Aorta (tissue), 5 donors: ENCODE results near the gene USP6NL. TPM values are rescaled to one million over a fixed set of nuclear protein-coding genes. Genes with fewer than 3 reads are reported as not detected.
"Not testable (repeated sequence)": the region's sequence is repeated elsewhere in the genome, so short reads cannot be mapped to it uniquely, and the experiment has no call there.

Experiments
- ATAC-seq: fragments of 200-7000 bp; cut with Tn5 transposase; one replicate; pipeline ENCODE4 v1.9.1; 2022; ENCODE audit warnings: moderate library complexity; ENCODE audit not compliant: low FRiP score
- DNase-seq, 2 donors: peaks; one replicate each; pipeline ENCODE4 v3.0.0-alpha.2; 2020
- H3K27ac ChIP-seq, 2 donors: one replicate each; pipeline ENCODE4 v1.5.1; 2013; ENCODE audit warnings: low read length in 2 of 2, mild to moderate bottlenecking in 2 of 2, moderate library complexity in 2 of 2, control low read depth in 1 of 2, inconsistent platforms in 1 of 2, low read depth in 1 of 2
- H3K27me3 ChIP-seq, 2 donors: one replicate each; pipeline ENCODE4 v1.6.1; 2013; ENCODE audit warnings: control low read depth in 1 of 2, low read length in 1 of 2, mild to moderate bottlenecking in 1 of 2, moderate library complexity in 1 of 2; ENCODE audit not compliant: insufficient read depth in 2 of 2, control insufficient read depth in 1 of 2
- H3K36me3 ChIP-seq, 2 donors: one replicate each; pipeline ENCODE4 v1.6.1; 2013; ENCODE audit warnings: control low read depth in 1 of 2, low read length in 1 of 2, mild to moderate bottlenecking in 1 of 2; ENCODE audit not compliant: insufficient read depth in 2 of 2, control insufficient read depth in 1 of 2
- H3K4me1 ChIP-seq, 2 donors: one replicate each; pipeline ENCODE4 v1.6.1; 2013; ENCODE audit warnings: low read length in 2 of 2, control low read depth in 1 of 2, mild to moderate bottlenecking in 1 of 2, moderate library complexity in 1 of 2; ENCODE audit not compliant: insufficient read depth in 2 of 2, control insufficient read depth in 1 of 2
- H3K4me3 ChIP-seq, 2 donors: one replicate each; pipeline ENCODE4 v1.5.1; 2013; ENCODE audit warnings: low read length in 2 of 2, control low read depth in 1 of 2, mild to moderate bottlenecking in 1 of 2
- H3K9me3 ChIP-seq: one replicate; pipeline ENCODE4 v1.6.1; 2013; ENCODE audit warnings: mild to moderate bottlenecking, low read length; ENCODE audit not compliant: control insufficient read depth
- WGBS, 2 donors: extraction: QIAGEN DNeasy Blood & Tissue Kit; methylation state at CpG; one replicate each; pipeline ENCODE4 v1.1.7; 2013; 5-methylcytosine and 5-hydroxymethylcytosine counted together
- intact Hi-C, 2 donors: fragments of 100-400 bp; cut with DNase I; formaldehyde crosslinking; loops; one replicate each; pipeline versions ENCODE4 v1.14.2 to v1.15.0; 2022
- polyA plus RNA-seq, 2 donors: library from polyadenylated mRNA; stranded (reverse); fragments of 200-250 nt; gene quantifications; one replicate each; pipeline ENCODE4 v1.2.3, GENCODE V29; 2013
- total RNA-seq, 2 donors: library from RNA; stranded (reverse); fragmentation: NEBNext Ultra II Directional; extraction: Animal tissue kit (Norgen Biotek cat#: 25700); gene quantifications; one replicate each; pipeline ENCODE4 v1.2.1, GENCODE V29; 2021
- donor health status: healthy with polysubstance abuse.
- donor health status: Bipolar disorder and iron deficiency.
- donor health status: DM: no; HTN: no; CAD: no.
- donor health status: DM: no; HTN: no; CAD: no.
- donor health status: DM: yes; HTN: yes; CAD: no.

Gene USP6NL
- total and polyA plus RNA-seq, 4 donors, result 3.8 to 12.5 (median 7.7) TPM

GRCh38 chr10:11437391-11438142 lies 173.9 kb downstream of the USP6NL start:
- DNase-seq, result peak in 1 of 2 donors; percentile 68
- Histone ChIP-seq H3K27me3 (no peaks in the 10 kb centered on the region), H3K27ac (no peak overlapping the region), H3K4me1 (no peaks in the 10 kb centered on the region), H3K9me3 (no peaks in the 10 kb centered on the region), H3K4me3 (no peak overlapping the region), H3K36me3 (no peaks in the 10 kb centered on the region)
- 78 to 84% methylated on average over 26 of the region's 26 CpGs for WGBS, 2 donors
- no peak for ATAC-seq
- intact Hi-C loops, result no loop called here

- H3K4me1 ChIP-seq, H3K36me3 ChIP-seq, H3K27me3 ChIP-seq, H3K27ac ChIP-seq, intact Hi-C loops, H3K4me3 ChIP-seq, ATAC-seq, H3K9me3 ChIP-seq: not testable (repeated sequence)
- peak in 1 of 2 donors; percentile 8 for DNase-seq
- 96 to 97% methylated on average over 13 of the region's 13 CpGs for WGBS, 2 donors
These were observed 175.0 kb downstream of the USP6NL start for GRCh38 chr10:11436445-11436844.

GRCh38 chr10:11435581-11435981 lies 175.9 kb downstream of the USP6NL start:
- no peaks in the 10 kb centered on the region for H3K27me3 ChIP-seq
- intact Hi-C loops, result no loop called here
- no peaks in the 10 kb centered on the region for H3K9me3 ChIP-seq
- no peak for ATAC-seq
- WGBS, 2 donors, result 63 to 67% methylated on average over 9 of the region's 9 CpGs
- no peaks in the 10 kb centered on the region for H3K4me1 ChIP-seq
- peak in 1 of 2 donors; percentile 24 for DNase-seq
- H3K4me3 ChIP-seq, result no peak overlapping the region
- no peaks in the 10 kb centered on the region for H3K36me3 ChIP-seq
- H3K27ac ChIP-seq, result no peak overlapping the region

GRCh38 chr10:11434324-11434723 lies 177.1 kb downstream of the USP6NL start:
- 25 to 27% methylated on average over 2 of the region's 2 CpGs for WGBS, 2 donors
- ATAC-seq (no peak), DNase-seq (no peak)
- H3K36me3 ChIP-seq, result no peaks in the 10 kb centered on the region
- no peak overlapping the region for H3K27ac ChIP-seq
- no peaks in the 10 kb centered on the region for H3K4me1 ChIP-seq
- no peak overlapping the region for H3K4me3 ChIP-seq
- H3K9me3 ChIP-seq, result peaks cover 8% of the 10 kb centered on the region
- intact Hi-C loops, result no loop called here
- no peaks in the 10 kb centered on the region for H3K27me3 ChIP-seq

- H3K4me1 ChIP-seq, result no peaks in the 10 kb centered on the region
- WGBS, 2 donors, result 92 to 94% methylated on average over 11 of the region's 11 CpGs
- no peaks in the 10 kb centered on the region for H3K27me3 ChIP-seq
- ATAC-seq (no peak), DNase-seq (no peak)
- H3K9me3 ChIP-seq, result peaks cover 10% of the 10 kb centered on the region
- no peak overlapping the region for H3K27ac ChIP-seq
- intact Hi-C loops, result no loop called here
- no peaks in the 10 kb centered on the region for H3K36me3 ChIP-seq
- H3K4me3 ChIP-seq, result no peak overlapping the region
These were observed 177.8 kb downstream of the USP6NL start for GRCh38 chr10:11433657-11434056.

- intact Hi-C loops, result no loop called here
- Histone ChIP-seq H3K4me1 (no peaks in the 10 kb centered on the region), H3K9me3 (peaks cover 10% of the 10 kb centered on the region), H3K27ac (no peak overlapping the region), H3K4me3 (no peak overlapping the region), H3K27me3 (no peaks in the 10 kb centered on the region), H3K36me3 (no peaks in the 10 kb centered on the region)
- ATAC-seq (no peak), DNase-seq (peak in 1 of 2 donors; percentile 1)
- WGBS, 2 donors, result 66 to 79% methylated on average over 4 of the region's 4 CpGs
These were observed 180.3 kb downstream of the USP6NL start for GRCh38 chr10:11431216-11431555.

- 78 to 80% methylated on average over 23 of the region's 23 CpGs for WGBS, 2 donors
- intact Hi-C loops, result no loop called here
- peak in 1 of 2 donors; percentile 58 for DNase-seq
- ATAC-seq, result peak; percentile 16
- Histone ChIP-seq H3K27me3 (no peaks in the 10 kb centered on the region), H3K27ac (no peak overlapping the region), H3K4me1 (no peaks in the 10 kb centered on the region), H3K36me3 (no peaks in the 10 kb centered on the region), H3K9me3 (peaks cover 10% of the 10 kb centered on the region), H3K4me3 (no peak overlapping the region)
These were observed 180.8 kb downstream of the USP6NL start for GRCh38 chr10:11430421-11431215.

GRCh38 chr10:11429439-11430052 lies 181.9 kb downstream of the USP6NL start:
- Histone ChIP-seq H3K27me3 (no peaks in the 10 kb centered on the region), H3K9me3 (peaks cover 10% of the 10 kb centered on the region), H3K4me3 (no peak overlapping the region), H3K27ac (no peak overlapping the region), H3K36me3 (no peaks in the 10 kb centered on the region), H3K4me1 (no peaks in the 10 kb centered on the region)
- 91 to 96% methylated on average over 8 of the region's 8 CpGs for WGBS, 2 donors
- ATAC-seq (no peak), DNase-seq (no peak)
- intact Hi-C loops, result no loop called here
